GM19324 (cell line): Measurements from ENCODE around the gene TTC27.
"Not testable (repeated sequence)": the region's sequence is repeated elsewhere in the genome, so short reads cannot be mapped to it uniquely, and the experiment has no call there.

ENCODE experiments used
- ATAC-seq: cut with Tn5 transposase; IDR thresholded peaks from one replicate; pipeline ENCODE4 v1.9.1; 2021; ENCODE audit warnings: mild to moderate bottlenecking, moderate library complexity; ENCODE audit not compliant: unreplicated experiment, low FRiP score

Gene TTC27

DNA sequence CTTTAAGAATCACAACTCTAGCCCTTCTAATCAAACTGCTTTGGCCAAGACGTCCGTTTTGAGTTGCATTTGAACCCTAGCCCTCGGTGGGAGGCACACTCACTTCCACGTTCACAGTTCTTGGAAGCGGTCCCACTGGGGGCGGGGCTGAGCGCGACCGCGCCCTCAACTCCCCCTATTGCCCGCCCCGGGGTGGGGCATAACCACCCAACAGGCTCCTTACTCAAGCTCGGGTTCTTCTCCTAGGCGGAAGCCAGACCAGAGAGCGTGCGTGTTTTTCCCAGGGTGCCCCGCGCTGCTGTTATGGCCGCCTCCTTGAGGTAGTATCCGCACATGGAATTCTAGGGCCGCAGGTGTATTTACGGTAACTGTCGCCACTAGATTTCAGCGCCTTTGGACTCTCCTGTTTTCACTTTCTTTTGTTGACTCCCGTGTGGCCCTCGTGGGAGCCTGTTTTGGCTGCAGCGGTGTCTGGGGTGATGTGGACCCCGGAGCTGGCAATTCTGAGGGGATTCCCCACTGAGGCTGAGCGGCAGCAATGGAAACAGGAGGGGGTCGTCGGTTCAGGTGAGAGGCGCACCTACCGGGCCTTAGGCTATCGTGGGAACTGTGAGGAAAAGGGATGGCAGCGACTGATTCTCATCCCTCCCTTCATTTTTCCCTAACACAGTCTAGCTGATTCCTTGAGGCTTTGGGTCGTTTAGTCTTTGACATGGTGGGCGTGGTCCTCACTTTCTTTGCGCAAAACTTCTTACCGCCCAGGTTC, at the start of gene TTC27:
TTC27 (plus strand) TSS at position 237 of the 766 bp plus-strand sequence; CDS start at position 480, 243 bp downstream.
- ATAC-seq, result peak; percentile 99

DNA sequence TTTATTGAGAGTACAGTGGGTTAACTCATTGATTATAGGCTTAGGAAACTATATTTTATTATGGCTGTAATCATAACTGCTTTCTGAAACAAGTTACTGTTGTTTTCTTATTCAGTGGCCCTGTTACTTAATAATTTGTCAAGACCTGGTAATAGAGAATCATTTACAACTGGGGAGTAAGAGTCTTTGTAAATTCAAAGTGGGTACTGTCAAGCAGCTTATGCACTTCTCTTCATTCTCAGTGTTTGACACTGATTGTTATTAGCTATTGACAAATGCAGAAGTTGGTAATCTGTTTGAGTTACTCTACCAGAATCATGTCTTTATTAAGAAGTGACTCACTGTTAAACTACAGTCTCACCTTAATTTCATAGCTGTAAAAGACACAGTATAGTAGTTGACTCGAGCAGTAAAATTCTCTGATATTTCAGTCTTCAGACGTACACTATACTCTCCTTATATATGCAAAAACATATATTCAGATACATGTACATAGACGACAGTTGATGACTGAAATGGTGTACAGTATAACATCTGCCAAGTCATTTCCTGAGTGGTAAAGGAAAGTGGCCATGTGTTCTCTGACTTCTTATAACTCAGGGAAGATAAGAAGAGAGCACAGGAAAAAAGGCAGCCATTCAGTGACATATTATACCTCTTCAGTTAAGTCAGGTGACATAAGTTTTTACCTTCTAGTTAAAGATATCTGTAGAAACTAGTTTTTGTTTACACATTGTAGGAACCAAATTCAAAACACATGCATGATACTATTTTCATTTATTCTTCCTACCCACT, 36.0 kb upstream of the TTC27 start:
- peak; percentile 50 for ATAC-seq

DNA sequence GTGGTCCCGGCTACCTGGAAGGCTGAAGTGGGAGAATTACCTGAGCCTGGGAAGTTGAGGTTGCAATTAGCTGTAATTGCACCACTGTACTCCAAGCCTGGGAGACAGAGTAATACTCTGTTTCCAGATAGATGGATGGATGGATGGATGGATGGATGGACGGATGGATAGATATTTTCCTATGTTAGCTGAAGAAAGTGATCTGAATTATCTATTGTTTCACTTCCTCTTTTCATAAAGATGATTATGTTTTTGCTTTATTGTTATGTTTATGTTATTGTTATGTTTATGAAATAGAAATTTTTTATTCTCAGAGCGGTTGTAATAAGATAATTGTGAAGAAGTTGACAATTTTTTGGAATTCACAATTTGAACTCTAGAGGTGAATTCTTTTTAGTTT, 33.3 kb upstream of the TTC27 start:
- no peak for ATAC-seq

DNA sequence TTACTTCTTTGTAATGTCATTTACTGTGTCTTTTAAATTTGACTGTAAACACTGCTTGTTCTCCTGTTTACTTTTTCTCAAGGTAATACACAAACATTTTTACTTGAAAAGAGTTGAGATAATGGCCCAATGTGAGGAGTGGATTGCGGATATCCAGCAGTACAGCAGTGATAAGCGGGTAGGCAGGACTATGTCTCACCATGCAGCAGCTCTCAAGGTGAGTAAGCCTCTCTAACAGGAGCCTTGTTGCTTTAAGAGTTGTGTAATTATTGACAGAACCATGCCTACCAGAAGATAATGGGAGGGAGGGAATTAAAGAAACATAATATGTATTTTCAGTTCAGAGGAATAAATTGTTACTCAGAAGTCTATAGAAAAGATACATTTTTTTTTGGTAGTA, 16.5 kb upstream of the TTC27 start:
- ATAC-seq, result no peak

DNA sequence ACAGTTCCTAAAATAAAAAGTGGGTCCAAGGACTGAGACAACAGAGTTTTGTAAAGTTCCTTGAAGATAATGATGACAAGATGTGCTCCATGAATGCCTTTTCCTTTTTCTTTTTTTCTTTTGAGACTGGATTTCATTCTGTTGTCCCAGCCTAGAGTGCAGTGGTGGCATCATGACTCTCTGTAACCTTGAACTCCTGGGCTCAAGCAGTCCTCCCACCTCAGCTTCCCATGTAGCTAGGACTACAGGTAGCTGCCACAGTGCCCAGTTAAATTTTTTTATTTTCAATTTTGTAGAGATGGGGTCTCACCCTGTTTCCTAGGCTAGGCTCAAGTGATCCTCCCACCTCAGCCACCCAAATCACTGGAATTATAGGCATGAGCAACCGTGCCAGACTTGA, 16.1 kb upstream of the TTC27 start:
- no peak for ATAC-seq

DNA sequence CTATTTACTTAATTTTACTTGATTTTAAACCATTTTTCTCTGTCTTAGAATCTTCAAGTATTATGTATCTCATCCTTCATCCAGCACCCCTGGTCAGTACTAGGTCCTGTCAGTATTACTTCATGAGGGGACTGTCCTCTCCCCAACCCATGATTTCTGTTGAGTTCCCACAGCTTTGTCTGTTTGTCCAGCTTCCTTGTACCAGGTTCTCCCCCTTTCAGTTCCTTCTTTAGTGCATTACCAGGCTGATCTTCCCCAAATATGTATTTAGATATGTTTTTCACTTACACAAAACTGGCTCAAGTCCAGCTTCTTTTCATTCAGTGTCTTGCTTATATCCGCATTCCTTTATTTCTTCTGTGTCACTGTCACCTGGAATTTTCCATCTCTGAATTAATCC, 13.8 kb upstream of the TTC27 start:
- ATAC-seq, result no peak

DNA sequence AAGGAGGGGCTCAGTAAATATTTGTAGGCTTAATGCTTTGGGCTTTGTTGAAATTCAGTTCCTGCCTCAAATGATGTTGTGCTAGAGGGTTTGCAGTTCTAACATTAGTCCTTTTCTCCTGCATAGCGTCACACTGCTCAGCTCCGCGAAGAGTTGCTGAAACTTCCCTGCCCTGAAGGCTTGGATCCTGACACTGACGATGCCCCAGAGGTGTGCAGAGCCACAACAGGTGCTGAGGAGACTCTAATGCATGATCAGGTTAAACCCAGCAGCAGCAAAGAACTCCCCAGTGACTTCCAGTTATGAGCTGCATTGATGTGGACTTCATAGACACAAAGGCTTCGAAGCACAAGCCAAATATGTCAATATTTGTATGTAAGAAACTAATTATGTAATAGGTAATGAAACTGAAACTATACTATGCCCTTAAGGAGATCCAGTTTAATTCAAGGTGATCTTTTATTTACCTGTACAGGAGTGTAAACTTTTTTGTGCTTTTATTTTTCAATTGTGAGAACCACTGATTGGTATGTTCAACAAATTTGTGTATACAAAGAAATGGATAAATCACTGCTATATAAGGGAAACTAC, 10.2 kb upstream of the TTC27 start:
- ATAC-seq, result no peak

DNA sequence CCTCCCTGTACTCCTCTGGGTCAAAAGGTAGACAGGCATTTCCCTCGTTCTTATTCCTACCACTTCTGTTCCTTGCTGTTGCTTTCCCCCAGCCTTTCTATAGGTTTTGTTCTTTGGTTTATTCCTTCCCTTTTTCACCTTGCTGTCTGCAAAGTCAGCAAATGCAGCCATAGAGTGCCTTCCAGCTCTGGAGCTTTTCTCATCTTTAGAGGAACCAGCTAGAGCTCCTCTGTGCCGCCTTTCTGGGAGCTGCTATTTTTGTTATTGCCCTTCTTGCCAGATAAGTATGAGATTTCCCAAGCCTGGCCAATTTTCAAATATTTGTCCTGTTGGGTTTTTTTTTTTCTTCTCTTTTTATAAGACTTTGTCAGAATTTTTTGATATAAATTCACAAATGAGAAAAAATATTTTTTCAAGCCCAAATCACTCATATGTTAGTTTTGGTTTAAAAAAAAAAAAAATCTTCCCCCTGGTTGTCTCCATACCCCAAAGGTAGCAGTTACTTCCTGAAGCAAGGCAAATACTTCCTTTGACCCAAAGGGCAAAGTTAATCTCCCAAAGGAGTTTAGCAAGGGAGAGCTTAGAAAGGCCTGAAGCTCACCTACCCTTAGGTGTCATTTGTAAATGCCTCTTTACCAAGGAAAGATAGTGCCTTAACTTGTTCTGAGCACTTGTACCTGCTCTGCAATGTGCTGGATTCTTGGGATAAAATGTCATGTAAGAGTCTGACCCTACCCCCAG, 5.1 kb upstream of the TTC27 start:
- no peak for ATAC-seq

DNA sequence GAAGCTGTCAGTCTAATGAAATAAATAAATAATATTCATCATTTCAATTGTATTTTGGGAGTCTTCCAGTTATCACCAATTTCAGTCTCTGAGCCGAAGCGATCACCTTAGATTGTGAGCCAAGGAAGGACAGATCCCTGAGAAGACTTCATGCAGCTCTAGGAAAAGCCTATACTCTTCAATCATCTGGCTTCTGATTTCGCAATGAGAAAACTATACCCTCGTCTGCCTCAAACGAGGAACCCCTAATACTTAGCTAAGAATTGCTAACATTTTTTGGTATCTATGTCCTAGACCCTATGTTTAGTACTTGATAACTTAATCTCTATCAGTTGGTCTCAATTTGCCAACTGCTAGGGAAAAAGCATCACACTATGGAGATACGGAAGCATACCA, 4.5 kb upstream of the TTC27 start:
- ATAC-seq, result no peak

DNA sequence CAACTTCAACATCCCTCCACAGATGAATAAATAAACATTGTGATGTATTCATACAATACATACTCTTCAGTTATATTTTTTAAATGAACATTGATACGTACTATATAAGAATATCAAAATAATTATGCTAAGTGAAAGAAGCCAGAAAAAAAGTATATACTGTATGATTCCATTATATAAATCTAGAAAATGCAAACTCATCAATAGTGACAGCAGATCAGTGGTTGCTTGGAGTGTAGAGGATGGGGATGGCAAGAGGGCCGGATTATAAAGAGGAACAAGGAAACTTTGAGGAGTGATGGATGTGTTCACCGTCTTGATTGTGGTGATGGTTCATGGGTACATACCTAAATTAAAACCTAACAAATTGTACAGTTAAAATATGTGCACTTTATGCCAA, 3.0 kb upstream of the TTC27 start:
- ATAC-seq, result no peak

DNA sequence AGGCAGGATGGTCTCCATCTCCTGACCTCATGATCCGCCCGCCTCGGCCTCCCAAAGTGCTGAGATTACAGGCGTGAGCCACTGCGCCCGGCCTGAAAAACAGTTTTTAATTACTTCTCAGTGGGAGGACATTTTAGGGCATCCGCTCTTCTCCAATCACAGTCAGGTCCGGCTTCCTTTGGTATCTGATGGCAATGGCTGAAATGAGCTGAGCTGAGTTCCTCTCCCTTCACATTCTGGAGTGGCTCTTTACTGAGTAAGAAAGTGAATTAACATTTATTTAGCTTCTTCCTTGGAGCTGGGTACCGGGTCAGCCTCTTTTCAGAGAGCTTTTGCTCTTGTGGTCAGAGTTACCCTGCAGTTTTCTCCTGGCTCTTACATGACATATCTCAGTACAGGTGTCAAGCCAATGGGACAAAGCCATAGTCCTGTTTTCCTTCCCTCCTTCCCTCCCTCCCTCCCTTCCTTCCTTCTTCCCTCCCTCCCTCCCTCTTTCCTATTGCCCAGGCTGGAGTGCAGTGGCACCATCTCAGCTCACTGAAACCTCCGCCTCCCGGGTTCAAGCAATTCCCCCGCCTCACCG, 1.1 kb upstream of the TTC27 start:
- ATAC-seq, result no peak

DNA sequence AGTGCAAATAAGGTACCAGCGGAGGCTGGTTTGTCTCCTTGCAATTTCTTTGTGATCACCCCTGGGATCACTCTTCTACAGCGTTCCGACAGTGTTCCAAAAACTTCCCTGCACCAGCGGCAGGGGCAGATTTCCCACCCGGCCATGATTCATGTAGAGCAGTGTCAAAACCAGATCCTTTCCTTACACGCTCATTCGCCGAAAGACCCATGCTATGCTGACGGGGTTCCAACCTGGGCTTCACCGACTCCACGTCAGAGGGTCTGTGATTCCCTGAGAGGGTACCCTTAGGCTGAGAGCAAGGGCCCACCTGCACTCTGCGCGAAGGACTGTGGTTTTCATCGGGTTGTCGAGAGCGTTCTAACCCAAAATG, 423 bp upstream of the TTC27 start:
- ATAC-seq, result peak; percentile 37

DNA sequence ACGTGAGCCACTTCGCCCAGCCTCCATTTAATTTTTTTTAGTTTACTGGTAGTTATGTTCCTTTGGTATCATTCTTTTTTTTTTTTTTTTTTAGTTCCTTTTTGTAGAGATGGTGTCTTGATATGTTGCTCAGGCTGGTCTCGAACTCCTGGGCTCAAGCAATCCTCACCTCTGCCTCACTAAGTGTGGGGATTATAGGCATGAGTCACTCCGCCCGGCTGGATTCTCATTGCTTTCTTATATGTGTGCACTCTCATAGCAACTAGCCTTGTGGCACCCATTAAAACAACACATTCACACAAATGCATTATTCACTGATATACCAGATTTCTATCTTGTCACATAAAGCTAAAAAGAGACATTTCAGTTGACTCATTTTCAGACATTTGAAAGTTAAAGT, 4.2 kb downstream of the TTC27 start:
- no peak for ATAC-seq

DNA sequence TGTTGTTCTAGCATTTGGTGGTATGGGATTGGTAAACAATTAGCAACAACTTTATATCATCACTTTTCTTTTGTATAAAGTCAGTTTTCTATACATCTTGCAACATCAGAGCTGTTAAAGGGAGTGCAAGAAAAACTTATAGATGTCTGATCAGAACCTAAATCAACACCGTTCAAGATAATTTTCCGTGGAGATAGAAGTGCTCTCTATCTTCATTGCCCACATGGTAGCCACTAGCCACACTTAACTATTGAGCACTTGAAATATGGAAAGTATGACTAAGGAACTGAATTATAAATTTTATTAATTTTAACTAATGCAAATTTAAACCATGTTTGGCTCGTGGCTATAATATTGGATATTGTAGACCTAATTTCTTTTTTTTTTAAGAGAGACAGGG, 5.2 kb downstream of the TTC27 start:
- no peak for ATAC-seq

DNA sequence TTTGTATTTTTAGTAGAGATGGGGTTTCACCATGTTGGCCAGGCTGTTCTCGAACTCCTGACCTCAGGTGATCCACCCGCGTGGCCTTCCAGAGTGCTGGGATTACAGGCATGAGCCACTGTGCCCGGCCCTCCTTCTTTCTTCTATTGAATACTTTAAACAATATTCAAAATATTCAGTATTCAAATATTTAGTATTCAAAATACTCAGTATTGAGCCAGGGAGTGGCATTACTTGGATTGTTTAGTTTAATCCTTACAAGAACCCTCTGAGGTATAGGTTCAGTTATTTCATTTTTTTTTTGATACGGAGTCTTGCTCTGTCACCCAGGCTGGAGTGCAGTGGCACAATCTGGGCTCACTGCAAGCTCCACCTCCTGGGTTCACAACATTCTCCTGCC, 10.7 kb downstream of the TTC27 start:
- ATAC-seq, result not testable (repeated sequence)

DNA sequence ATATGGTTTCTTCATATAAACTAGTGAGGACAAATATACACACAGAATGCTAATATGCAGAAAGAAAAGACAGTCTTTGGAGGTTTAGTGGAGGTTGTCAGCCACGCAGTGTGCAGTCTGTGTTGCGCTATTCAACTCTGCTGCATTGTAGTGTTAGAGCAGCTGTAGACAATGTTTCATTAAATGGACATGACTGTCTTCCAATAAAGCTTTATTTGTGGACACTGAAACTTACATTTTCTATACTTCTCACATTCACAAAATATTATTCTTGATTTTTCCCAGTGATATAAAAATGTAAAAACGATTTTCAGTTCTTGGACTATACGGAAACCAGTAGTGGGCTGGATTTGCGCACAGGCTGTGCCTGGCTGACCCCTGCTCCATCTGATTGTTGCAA, 13.3 kb downstream of the TTC27 start:
- ATAC-seq, result no peak

DNA sequence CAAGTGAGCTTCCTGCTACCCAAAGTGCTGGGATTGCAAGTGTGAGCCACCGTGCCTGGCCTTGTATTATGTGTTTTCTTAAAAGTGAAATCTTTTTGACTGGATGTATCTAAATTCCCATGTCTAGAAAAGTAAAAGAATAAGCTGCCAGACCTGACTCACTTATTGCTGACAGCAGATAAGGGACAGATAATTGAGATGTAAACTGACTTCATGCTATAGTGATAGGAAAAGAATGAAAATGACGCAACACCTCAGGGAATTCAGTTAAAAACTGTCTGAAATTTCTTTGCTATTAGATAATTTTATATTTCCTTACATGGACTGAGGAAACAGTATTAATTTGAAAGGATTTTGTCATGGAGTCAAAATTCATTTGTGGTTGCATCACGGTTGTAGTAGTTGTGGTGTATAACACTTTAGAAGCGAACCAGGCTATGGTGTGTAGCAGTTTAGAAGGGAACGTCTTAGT, 19.4 kb downstream of the TTC27 start:
- no peak for ATAC-seq

DNA sequence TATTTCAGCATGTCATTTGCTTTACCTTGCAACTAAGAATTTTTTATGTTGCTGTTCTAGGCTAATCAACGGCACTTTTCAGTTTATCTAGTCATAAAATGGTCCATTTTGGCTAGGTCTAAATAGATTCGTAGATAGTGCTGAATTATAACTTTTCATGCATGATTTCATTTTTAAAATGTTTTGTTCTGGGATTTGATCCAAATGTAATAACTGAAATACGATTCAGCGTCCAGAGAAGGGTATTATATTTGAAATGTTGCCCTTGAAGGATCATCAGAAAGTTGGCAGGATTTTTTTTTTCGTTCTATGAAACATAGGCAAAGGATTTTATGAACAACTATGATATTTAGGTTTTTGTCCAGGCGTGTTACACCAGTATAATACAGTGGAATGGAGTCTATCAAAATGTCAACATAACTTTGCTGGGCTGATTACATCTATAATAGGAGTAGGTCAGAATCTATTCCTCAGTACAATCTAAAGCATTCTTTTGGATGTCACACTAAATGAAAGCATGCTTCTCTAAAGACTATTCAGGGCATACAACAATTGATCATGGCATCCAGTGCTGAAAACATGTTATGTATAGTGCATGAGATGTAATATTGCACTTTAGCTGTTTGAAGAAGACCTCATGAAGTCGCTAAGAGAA, 24.8 kb downstream of the TTC27 start:
- no peak for ATAC-seq

DNA sequence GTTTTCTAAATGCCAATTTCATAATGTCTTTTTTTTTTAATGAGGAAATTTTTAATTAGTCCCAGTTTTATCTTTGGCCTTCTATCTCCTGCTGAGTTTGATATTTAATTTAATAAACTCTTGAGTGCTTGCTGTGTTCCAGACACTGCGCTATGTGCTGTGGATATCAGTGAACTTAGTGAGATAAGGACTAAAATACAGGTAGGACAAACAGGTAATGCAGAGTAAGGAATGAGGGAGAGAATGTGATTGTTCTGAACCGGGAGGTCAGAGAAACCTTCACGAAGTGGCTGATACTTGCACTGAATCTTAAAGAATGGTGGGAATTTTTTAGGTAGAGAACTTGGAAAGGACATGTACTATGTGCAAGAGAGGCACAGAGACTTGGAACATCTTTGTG, 28.2 kb downstream of the TTC27 start:
- no peak for ATAC-seq

DNA sequence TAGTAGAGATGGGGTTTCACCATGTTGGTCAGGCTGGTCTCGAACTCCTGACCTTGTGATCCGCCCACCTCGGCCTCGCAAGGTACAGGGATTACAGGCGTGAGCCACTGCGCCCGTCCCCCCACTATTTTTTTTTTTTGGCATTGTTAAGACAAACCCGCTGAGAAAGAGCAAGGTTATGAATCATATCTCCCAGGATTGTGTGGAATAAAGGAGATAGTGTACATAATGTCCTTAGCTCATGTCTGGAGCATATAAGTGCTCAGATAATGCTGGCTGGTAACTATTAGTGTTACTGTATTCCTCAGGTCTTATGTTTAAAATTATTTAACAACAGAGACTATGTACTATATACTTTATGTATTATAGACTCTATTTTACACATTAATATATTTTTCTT, 36.0 kb downstream of the TTC27 start:
- ATAC-seq, result no peak
